ENCODE measurements around the gene CPED1. TPM values are rescaled to one million over a fixed set of nuclear protein-coding genes. Genes with fewer than 3 reads are reported as not detected.
A peak's percentile ranks its signal among the peaks of the same experiment; 100 is the strongest.
"Not testable (repeated sequence)": the region's sequence is repeated elsewhere in the genome, so short reads cannot be mapped to it uniquely, and the experiment has no call there.

Gene CPED1
- total RNA-seq, 1 experiment from 2014 or later = 4.9 TPM

DNA sequence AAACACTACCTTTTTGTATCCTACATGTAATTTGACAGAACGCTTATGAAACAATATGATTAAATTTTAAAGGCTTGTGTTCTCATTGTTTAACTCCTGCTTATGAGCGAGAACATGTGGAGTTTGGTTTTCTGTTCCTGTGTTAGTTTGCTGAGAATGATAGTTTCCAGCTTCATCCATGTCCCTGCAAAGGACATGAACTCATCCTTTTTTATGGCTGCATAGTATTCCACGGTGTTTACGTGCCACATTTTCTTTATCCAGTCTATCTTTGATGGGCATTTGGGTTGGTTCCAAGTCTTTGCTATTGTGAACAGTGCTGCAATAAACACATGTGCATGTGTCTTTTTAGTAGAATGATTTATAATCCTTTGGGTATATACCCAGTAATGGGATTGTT lies 16.5 kb downstream of the CPED1 start:
- DNase-seq (ENCODE audit: low read depth, low spot score); in situ Hi-C loops (cut with HindIII; ENCODE audit: low pct_unique_long_range_greater_than_20kb, low sequenced_read_pairs): not testable (repeated sequence)

DNA sequence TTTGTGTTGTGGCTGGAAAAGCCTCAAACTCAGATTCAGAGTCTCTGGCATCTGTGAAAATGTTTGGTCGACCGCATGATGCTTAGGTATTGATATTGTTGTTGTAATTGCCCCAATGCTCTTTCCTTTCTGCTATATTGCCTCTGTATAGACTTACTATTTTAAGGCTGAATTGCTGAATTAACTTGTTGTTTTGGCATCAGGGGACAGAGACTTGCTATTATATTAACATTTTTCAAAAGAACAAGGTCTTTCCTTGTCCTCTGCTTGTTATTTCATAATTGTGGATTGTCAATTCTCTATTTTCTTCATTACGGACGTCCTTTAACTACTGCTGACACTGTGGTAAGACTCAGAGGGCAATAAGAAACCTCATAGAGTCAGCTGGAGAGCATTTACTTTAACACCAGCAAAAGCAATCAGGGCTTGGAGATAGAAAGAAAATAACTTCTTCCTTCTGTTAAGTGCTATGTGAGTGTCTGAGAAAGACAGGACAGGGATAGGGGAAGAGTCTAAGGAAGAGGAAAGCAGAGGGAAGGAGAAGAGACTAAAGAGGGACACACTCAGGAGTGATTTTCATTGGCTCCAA lies 17.6 kb downstream of the CPED1 start:
- DNase-seq (ENCODE audit: low read depth, low spot score) = peak; percentile 77
- in situ Hi-C loops (cut with HindIII; ENCODE audit: low pct_unique_long_range_greater_than_20kb, low sequenced_read_pairs) = no loop called here

DNA sequence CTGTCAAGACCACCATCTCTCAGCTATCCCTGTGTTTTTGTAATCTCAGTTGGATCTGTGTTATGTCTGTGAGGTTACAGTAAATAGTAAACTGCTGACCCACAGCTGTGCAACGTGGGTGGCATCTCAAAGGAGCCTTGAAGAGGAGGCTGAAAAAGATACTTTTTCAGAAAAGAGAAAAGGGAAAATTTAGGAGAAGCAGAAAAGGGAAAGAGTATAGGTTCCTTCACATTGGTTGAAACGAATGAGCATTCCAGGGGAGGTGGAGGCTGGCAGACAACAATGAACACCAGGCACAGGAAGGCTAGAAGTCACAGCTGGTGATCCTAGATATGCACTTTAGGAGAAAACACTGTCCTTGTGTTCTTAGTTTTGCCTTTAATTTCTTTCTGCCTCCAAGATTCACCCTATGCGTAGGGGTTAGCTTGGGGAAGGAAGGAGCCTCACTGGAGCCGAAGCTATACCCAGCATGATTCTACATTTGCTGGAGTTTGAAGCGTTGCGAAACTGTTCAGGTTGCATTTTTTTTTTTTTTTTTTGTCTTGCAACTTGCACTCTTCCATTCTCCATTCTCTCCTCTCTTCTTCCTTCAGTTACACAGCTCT lies 18.3 kb downstream of the CPED1 start:
- no peak for DNase-seq (ENCODE audit: low read depth, low spot score)
- in situ Hi-C loops (cut with HindIII; ENCODE audit: low pct_unique_long_range_greater_than_20kb, low sequenced_read_pairs) = no loop called here

DNA sequence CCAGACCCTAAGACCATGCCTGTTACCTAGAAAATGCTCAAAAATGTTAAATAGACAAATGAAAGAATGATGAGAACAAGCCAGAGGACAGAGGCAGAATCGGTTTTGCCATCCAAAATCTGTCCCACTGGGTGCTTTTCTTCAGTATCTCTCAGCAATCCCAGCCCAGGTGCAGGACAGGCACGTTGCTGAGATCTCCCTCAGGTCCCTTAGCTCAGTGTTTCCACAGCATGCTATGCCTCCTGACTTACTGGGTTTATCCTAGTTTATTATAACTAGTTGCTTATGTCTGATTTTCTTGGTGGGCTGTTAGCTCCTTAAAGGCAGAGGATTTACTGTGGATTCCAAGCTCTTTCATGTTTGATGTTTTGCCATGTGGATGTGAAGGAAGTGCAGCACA lies 20.3 kb downstream of the CPED1 start:
- in situ Hi-C loops (cut with HindIII; ENCODE audit: low pct_unique_long_range_greater_than_20kb, low sequenced_read_pairs) = no loop called here
- DNase-seq (ENCODE audit: low read depth, low spot score) = no peak

DNA sequence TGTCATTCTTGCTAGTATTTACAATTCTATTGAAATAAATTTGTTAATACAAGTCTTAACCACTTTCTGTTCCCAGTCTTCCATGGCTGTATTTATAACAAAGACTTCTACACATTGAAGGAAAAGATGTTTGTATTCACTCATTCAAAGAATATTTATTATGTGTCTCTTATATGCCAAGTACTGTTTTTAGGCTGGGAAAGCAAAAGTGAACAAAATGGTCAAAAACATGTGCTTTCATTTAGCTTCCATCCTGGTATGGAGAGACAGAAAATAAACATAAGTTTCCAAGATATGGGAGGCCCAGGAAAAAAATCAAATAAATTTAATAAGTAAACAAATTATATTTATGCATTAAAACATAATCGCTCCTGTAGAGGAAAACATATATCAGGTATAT lies 22.9 kb downstream of the CPED1 start:
- in situ Hi-C loops (cut with HindIII; ENCODE audit: low pct_unique_long_range_greater_than_20kb, low sequenced_read_pairs) = no loop called here
- DNase-seq (ENCODE audit: low read depth, low spot score) = no peak

GRCh38 chr7:121012170-121012874 lies 23.8 kb downstream of the CPED1 start:
- in situ Hi-C loops (cut with HindIII; ENCODE audit: low pct_unique_long_range_greater_than_20kb, low sequenced_read_pairs) = no loop called here
- no peak for DNase-seq (ENCODE audit: low read depth, low spot score)

- in situ Hi-C loops (cut with HindIII; ENCODE audit: low pct_unique_long_range_greater_than_20kb, low sequenced_read_pairs) = no loop called here
- DNase-seq (ENCODE audit: low read depth, low spot score) = no peak
These were observed 24.4 kb downstream of the CPED1 start for GRCh38 chr7:121012919-121013318.

- DNase-seq (ENCODE audit: low read depth, low spot score) = no peak
- in situ Hi-C loops (cut with HindIII; ENCODE audit: low pct_unique_long_range_greater_than_20kb, low sequenced_read_pairs) = no loop called here
These were observed 27.0 kb downstream of the CPED1 start for GRCh38 chr7:121015560-121015959.

GRCh38 chr7:121016966-121017365 lies 28.5 kb downstream of the CPED1 start:
- in situ Hi-C loops (cut with HindIII; ENCODE audit: low pct_unique_long_range_greater_than_20kb, low sequenced_read_pairs) = no loop called here
- no peak for DNase-seq (ENCODE audit: low read depth, low spot score)

GRCh38 chr7:121017586-121017985 lies 29.1 kb downstream of the CPED1 start:
- DNase-seq (ENCODE audit: low read depth, low spot score) = no peak

GRCh38 chr7:121019018-121019417 lies 30.5 kb downstream of the CPED1 start:
- in situ Hi-C loops (cut with HindIII; ENCODE audit: low pct_unique_long_range_greater_than_20kb, low sequenced_read_pairs) = no loop called here
- no peak for DNase-seq (ENCODE audit: low read depth, low spot score)

More at GRCh38 chr7:121017586-121017985, 29.1 kb downstream of the CPED1 start:
- in situ Hi-C loops (cut with HindIII; ENCODE audit: low pct_unique_long_range_greater_than_20kb, low sequenced_read_pairs) = no loop called here

- in situ Hi-C loops (cut with HindIII; ENCODE audit: low pct_unique_long_range_greater_than_20kb, low sequenced_read_pairs) = no loop called here
These were observed 31.9 kb downstream of the CPED1 start for GRCh38 chr7:121020249-121020988.

GRCh38 chr7:121020989-121021969 lies 32.8 kb downstream of the CPED1 start:
- no peak for DNase-seq (ENCODE audit: low read depth, low spot score)
- in situ Hi-C loops (cut with HindIII; ENCODE audit: low pct_unique_long_range_greater_than_20kb, low sequenced_read_pairs) = no loop called here

More at GRCh38 chr7:121020249-121020988, 31.9 kb downstream of the CPED1 start:
- DNase-seq (ENCODE audit: low read depth, low spot score) = no peak

DNA sequence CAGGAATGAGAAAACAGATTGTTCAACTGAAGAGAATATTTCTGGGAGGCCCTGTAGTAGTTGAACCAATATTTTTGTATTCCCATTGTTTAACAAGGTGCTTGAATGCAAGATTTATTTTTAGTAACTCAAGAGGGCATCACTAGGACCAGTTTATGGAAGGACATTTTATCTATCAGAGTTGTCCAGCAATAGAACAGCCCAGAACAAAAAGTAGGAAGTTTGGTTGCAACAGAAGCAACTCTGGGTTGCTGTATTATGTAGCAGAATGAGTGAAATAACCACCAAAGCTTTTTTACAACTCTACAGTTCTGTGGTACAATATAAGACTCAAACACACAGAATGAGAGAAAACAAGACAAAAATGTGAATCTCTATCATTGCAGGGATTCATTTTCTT lies 34.7 kb downstream of the CPED1 start:
- no peak for DNase-seq (ENCODE audit: low read depth, low spot score)
- in situ Hi-C loops (cut with HindIII; ENCODE audit: low pct_unique_long_range_greater_than_20kb, low sequenced_read_pairs) = no loop called here

DNA sequence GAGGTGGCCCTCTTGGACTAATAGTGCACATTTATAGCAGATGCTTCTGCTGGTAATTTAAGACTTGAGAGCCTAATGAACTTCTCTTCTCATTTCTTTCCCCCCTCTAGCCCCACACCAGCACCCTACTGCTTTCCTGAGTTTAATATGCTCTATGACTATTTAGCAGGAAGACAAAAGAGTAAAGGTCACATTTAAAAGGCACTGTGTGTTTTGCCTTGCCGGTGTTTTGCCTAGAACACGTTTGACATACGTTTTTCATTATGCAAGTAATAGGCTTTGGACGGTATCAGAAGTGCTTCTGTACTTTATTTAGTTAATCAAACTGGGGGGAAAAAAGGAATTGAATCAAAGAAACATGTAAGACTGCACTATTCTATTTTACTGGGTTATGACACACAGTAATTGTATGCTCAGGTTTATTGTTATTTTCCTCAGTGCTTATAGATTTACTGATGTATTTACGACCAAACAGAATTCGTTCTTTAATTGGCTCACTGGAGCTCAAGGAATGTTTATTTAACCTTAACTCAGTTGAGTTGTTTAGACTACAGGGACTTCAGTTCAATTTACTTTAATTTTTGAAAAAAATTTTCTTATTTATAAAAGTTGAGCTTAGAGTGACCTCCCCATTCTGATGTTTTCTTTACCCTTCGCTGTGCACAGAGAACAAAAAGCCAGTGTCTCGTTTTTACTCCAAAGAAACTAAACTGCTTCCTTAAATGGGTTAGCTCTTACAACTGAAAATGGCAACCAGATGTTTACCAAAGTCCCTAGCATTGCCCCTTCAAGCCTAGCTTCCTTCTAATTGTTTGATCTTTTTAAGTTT lies 35.4 kb downstream of the CPED1 start:
- in situ Hi-C loops (cut with HindIII; ENCODE audit: low pct_unique_long_range_greater_than_20kb, low sequenced_read_pairs) = no loop called here
- DNase-seq (ENCODE audit: low read depth, low spot score) = peak; percentile 33

DNA sequence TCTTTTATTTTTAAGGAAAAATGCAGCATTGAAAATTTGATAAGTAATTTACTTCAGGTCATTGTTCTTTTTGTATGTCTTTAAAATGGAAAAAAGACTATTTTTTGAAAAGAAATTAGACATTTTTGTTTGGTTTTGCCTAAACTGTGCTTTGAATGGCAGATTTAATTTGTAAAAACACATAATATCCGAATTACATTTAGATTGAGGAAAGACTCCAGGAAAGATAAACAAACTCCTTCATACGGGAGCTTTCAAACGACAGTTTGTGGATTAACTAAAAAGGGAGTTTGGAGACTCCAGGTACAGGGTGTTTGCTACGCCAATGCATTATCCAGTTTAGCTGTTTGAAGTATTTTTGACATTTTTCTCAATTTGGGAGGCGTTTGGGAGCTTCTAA lies 36.1 kb downstream of the CPED1 start:
- DNase-seq (ENCODE audit: low read depth, low spot score) = no peak
- in situ Hi-C loops (cut with HindIII; ENCODE audit: low pct_unique_long_range_greater_than_20kb, low sequenced_read_pairs) = no loop called here

- no peak for DNase-seq (ENCODE audit: low read depth, low spot score)
- in situ Hi-C loops (cut with HindIII; ENCODE audit: low pct_unique_long_range_greater_than_20kb, low sequenced_read_pairs) = no loop called here
These were observed 37.6 kb downstream of the CPED1 start for GRCh38 chr7:121026159-121026558.
